IPS DF 6.9 (cell line): ENCODE measurements around the gene TXNRD1.

ENCODE experiments used
- DNase-seq: peaks from one replicate; pipeline ENCODE4 v3.0.0-alpha.2; 2013; ENCODE audit warnings: low read depth, low spot score
- H3K27ac ChIP-seq: one replicate; pipeline ENCODE4 v1.5.1; 2013; ENCODE audit warnings: low read length, control low read depth
- H3K27me3 ChIP-seq: 2 replicates; pipeline ENCODE4 v1.6.1; 2013; ENCODE audit warnings: mild to moderate bottlenecking, low read length; ENCODE audit not compliant: control insufficient read depth, insufficient read depth
- H3K36me3 ChIP-seq: 2 replicates; pipeline ENCODE4 v1.6.1; 2013; ENCODE audit warnings: low read length; ENCODE audit not compliant: control insufficient read depth, insufficient read depth
- H3K4me1 ChIP-seq: 2 replicates; pipeline ENCODE4 v1.6.1; 2013; ENCODE audit warnings: low read length; ENCODE audit not compliant: control insufficient read depth, insufficient read depth
- H3K4me3 ChIP-seq: 2 replicates; pipeline ENCODE4 v1.5.1; 2013; ENCODE audit warnings: mild to moderate bottlenecking, low read length
- H3K9me3 ChIP-seq: 2 replicates; pipeline ENCODE4 v1.6.1; 2013; ENCODE audit warnings: low read length, inconsistent platforms; ENCODE audit not compliant: control insufficient read depth, insufficient read depth
- WGBS: extraction: QIAGEN DNeasy Blood & Tissue Kit; methylation state at CpG from one replicate; pipeline ENCODE4 v1.1.7; 2013; ENCODE audit warnings: mixed read lengths, missing lambda C conversion rate; ENCODE audit not compliant: insufficient read length, insufficient coverage; 5-methylcytosine and 5-hydroxymethylcytosine counted together

TXNRD1 gene

DNA sequence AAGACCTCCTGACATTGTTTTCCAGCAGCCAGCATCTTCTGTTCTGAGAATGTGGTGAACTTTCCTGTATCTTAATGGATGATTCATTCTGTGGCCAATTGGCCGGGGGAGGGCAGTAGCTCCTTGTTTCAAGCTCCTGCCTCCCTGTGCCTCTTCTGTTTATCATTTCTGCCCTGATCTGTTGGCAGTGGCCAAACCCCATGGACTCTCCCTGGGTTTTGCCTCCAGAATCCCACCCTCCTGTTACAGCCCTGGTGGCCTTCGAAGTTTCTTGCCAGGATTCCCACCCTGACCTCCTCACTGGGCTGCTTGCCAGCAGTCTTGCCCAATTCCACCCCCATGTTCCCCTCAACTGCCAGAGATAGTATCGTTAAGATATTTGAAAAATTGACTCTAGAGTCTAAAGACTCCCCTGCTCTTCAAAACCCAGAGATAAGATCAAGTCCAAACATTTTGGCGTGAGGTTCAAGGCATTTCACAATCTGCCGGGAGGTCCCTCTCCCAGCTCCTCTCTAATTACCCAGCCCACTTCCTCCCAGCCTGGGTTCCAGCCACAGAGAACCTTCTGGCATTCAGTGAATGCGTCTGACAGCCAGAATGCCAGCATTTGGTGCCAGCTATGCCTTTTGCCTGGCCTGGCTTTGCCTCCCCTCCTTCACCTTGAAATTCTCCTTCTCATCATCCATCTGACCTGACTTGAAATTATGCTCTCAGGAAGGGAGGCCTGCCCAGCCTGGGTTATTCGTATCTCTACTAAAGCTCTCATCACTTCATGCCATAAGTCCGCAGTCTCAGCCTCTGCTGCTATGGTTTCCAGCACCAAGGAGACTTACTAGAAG lies 37.7 kb upstream of the TXNRD1 start:
- no CpG with 5 or more reads among the region's 8 CpGs for WGBS
- no peak for DNase-seq
- Histone ChIP-seq H3K36me3 (no peaks in the 10 kb centered on the region), H3K4me3 (no peak overlapping the region), H3K9me3 (no peaks in the 10 kb centered on the region), H3K4me1 (no peaks in the 10 kb centered on the region), H3K27ac (no peak overlapping the region), H3K27me3 (no peaks in the 10 kb centered on the region; the same call in 1 of the 2 replicates)

DNA sequence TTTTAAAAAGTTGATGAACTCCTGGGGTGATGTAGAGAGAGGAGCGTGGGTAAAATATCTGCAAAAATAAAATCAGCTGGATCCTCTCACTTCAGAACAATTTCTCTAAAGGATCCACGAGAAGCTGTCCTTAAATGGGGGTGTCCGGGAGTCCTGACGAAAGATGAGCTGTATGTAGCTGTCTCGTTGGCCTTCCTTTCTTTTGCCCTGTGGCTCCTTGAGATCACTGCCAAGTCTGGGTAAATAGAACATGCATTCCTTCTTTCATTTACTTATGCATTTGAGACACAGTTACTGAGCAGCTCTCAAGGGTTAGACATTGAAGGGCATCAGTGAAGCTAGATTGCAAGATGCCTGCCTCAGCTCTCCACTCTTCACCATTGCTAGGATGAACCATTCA lies 35.2 kb upstream of the TXNRD1 start:
- Histone ChIP-seq H3K9me3 (no peaks in the 10 kb centered on the region; the same call in 1 of the 2 replicates), H3K36me3 (no peaks in the 10 kb centered on the region), H3K4me1 (no peaks in the 10 kb centered on the region), H3K27ac (no peak overlapping the region), H3K27me3 (no peaks in the 10 kb centered on the region; the same call in 1 of the 2 replicates), H3K4me3 (no peak overlapping the region)
- DNase-seq = no peak
- WGBS = no CpG with 5 or more reads among the region's 5 CpGs

DNA sequence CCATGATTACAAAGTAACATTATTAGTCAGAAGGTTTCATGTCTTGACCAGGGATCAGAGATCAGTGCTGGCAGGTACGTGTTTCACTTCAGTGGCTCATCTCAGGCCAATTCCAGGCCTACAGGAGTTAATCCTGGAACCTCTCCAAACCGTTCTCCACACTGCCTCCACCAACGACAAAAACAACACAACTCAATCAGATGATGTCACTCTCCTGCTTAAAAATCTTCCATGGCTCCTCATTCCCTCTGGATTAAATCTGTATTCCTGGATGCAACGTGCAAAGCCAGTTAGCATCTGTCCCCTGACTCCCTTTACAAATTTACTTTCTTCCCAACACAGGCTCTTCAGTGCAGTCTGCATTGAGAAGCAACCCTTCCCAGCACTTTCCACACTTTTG lies 34.3 kb upstream of the TXNRD1 start:
- no peak overlapping the region for H3K27ac ChIP-seq
- H3K9me3 ChIP-seq = no peaks in the 10 kb centered on the region; the same call in 1 of the 2 replicates
- no peak for DNase-seq
- H3K4me3 ChIP-seq = no peak overlapping the region
- no peaks in the 10 kb centered on the region for H3K36me3 ChIP-seq
- 100% methylated on average over 1 of the region's 4 CpGs for WGBS
- no peaks in the 10 kb centered on the region for H3K4me1 ChIP-seq
- H3K27me3 ChIP-seq = no peaks in the 10 kb centered on the region; the same call in 1 of the 2 replicates

DNA sequence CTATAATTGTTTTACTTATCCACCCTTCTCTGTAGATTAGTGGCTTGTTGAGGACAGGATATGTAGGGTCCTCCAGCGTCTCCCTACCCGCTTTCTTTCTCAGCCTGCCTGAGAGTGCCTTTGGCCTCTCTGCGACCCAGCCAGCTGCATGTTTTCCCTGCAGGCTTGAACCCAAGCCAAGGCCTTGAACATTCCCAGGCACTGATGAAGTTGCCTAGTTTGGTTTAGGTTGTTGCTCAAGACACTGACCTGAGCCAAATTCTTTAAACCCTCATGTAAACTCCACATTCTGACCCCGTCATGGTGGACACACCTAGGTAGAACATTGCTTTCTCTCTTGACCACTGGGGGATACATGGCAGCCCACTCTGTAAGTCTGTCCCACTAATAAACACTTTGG lies 33.4 kb upstream of the TXNRD1 start:
- no peaks in the 10 kb centered on the region for H3K4me1 ChIP-seq
- H3K4me3 ChIP-seq = no peak overlapping the region
- H3K9me3 ChIP-seq = no peaks in the 10 kb centered on the region; the same call in 1 of the 2 replicates
- WGBS = no CpG with 5 or more reads among the region's 4 CpGs
- no peak overlapping the region for H3K27ac ChIP-seq
- no peaks in the 10 kb centered on the region; the same call in 1 of the 2 replicates for H3K27me3 ChIP-seq
- no peaks in the 10 kb centered on the region for H3K36me3 ChIP-seq
- DNase-seq = no peak

DNA sequence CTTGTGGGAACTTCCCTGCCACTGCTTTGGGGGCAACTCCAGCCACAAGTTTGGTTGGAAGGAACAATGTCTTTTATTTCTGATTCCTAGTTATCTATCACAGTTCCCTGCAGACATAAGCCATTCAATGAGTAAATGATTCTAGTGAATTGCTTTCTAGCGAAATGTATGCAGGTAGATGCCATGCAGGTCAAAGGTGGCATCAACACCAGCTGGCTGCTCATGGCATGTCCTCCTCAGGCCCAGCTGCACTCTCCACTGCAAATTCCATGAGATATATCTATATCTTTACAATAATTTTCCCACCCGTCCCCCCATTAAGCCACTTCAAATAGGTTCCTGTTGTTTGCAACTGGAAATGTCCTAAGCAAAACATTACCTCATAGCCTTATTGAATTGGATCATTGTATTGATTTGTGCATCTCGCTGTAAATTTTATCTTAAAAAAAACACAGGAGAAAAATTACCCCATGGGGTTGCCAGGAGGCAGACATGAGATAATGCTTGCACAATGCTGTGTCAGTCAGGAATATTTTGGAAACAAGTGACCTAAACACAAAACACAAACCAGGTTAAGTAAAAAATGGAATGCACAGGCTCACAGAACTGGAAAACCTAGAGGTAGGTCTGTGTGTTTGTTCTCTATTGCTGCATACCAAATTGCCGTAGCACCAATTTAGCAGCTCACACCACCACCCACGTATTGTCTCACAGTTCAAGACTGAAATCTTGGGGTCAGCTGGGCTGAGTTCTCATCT lies 32.8 kb upstream of the TXNRD1 start:
- Histone ChIP-seq H3K4me3 (no peak overlapping the region), H3K27me3 (no peaks in the 10 kb centered on the region; the same call in 1 of the 2 replicates), H3K36me3 (no peaks in the 10 kb centered on the region), H3K27ac (no peak overlapping the region), H3K9me3 (no peaks in the 10 kb centered on the region; the same call in 1 of the 2 replicates), H3K4me1 (no peaks in the 10 kb centered on the region)
- no peak for DNase-seq
- no CpG with 5 or more reads among the region's 5 CpGs for WGBS

DNA sequence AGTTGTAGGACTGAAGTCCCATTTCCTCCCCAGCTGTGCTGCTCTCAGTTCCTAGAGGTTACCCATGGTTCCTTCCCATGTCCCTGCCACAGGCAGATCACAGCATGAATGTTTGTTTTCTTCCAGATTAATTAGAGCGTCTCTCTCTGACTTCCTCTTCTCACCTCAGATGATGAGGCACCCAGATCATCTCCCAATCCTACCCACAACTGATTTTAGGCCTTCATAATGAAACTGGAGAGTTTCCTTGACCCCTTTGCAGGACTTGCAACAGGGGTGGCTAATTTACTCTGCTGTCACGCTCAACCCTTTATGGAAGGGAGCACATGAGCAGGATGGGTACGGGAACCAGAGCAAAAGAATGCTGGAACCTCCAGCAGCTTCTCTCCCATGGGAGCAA lies 32.1 kb upstream of the TXNRD1 start:
- no peak for DNase-seq
- Histone ChIP-seq H3K4me3 (no peak overlapping the region), H3K36me3 (no peaks in the 10 kb centered on the region), H3K27me3 (no peaks in the 10 kb centered on the region; the same call in 1 of the 2 replicates), H3K4me1 (no peaks in the 10 kb centered on the region), H3K9me3 (no peaks in the 10 kb centered on the region; the same call in 1 of the 2 replicates), H3K27ac (no peak overlapping the region)
- no CpG with 5 or more reads among the region's 3 CpGs for WGBS

DNA sequence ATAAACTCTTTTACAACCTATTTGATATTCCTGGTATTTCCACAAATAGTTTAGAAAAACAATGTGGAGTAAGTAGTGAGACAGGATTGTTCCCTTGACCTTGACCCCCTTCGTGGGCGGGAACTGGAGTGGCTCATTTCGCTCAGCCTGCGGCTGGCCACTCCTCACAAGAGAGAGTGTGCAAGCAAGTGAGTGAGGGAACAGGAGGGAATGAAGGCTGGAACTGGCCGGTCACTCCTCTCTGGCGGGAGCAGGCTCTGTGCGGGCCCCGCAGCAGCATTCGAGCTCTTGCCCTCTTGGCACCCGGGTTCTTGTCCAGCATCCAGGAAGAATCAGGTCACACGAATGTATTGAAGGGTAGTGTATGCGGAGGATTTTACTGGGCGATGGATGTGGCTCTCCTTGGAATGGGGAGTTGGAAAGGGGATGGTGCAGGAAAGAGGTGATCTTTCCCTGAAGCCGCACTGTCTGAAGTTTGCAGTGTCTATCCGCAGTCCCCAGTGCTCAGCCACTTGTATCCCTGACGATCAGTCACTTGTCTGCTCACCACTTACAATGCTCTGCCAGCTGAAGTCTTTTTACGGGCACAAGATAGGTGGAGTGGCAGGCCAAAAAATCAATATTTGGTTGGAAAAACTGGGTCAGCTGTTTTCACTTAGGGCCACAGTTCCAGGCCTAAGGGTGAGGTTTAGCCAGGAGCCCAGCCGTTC lies 28.0 kb upstream of the TXNRD1 start:
- no peak overlapping the region for H3K4me3 ChIP-seq
- DNase-seq = no peak
- H3K9me3 ChIP-seq = no peaks in the 10 kb centered on the region; the same call in 1 of the 2 replicates
- no peaks in the 10 kb centered on the region for H3K27me3 ChIP-seq
- no CpG with 5 or more reads among the region's 18 CpGs for WGBS
- no peaks in the 10 kb centered on the region for H3K36me3 ChIP-seq
- no peak overlapping the region for H3K27ac ChIP-seq
- H3K4me1 ChIP-seq = no peaks in the 10 kb centered on the region

DNA sequence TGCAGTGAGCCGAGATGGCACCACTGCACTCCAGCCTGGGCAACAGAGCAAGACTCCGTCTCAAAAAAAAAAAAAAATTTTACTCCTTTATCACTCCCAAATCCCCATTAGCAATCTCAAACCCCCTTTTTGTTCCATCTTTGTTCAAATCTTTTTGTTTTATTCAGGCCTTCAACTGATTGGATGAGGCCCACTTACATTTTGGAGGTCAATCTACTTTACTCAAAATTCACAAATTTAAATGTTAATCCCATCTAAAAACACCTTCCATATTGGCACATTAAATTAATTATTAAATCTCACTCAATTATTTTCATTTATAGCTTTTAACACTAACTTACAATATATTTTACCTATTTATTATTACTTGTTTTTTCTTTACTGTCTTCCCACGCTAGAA lies 27.0 kb upstream of the TXNRD1 start:
- Histone ChIP-seq H3K27me3 (no peaks in the 10 kb centered on the region), H3K27ac (no peak overlapping the region), H3K4me1 (no peaks in the 10 kb centered on the region), H3K36me3 (no peaks in the 10 kb centered on the region), H3K4me3 (no peak overlapping the region), H3K9me3 (no peaks in the 10 kb centered on the region; the same call in 1 of the 2 replicates)
- 100% methylated on average over 1 of the region's 3 CpGs for WGBS
- DNase-seq = no peak

DNA sequence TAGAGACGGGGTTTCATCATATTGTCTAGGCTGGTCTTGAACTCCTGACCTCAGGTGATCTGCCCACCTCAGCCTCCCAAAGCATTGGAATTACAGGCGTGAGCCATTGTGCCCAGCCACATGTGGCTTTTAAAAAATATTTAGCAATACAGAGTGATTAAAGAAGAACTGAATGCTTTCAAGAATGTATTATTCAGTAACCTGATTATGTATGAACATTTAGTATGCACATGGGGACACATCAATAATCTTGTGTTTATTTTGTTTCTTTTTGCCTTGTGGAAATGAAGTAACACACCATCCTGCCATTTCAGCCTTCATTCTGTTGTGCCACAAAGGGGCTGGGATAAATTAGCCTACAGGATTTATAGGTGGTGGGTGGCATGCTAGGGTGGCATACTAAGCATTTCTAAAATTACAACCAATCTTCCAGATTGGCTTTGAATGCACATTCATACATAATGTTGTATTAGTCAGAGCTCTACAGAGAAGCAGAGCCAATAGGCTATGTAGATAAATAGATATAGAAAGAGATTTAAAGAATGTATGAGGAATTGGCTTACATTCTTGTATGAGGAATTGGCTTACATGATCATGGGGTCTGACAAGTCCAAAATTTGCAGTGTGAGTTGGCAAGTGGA lies 25.5 kb upstream of the TXNRD1 start:
- H3K9me3 ChIP-seq = no peaks in the 10 kb centered on the region; the same call in 1 of the 2 replicates
- no CpG with 5 or more reads among the region's 2 CpGs for WGBS
- no peaks in the 10 kb centered on the region for H3K36me3 ChIP-seq
- no peaks in the 10 kb centered on the region for H3K27me3 ChIP-seq
- no peak overlapping the region for H3K4me3 ChIP-seq
- H3K4me1 ChIP-seq = no peaks in the 10 kb centered on the region
- DNase-seq = no peak
- H3K27ac ChIP-seq = no peak overlapping the region
